Stimulated activated CD4-positive, alpha-beta T cell treated with anti-CD3 and anti-CD28 coated beads, Interleukin-4, amount 100 ng/mL, for 24 hours (primary cell): Measurements from ENCODE around the gene ZDHHC7.
"Not testable (repeated sequence)": the region's sequence is repeated elsewhere in the genome, so short reads cannot be mapped to it uniquely, and the experiment has no call there.

ENCODE experiments used
- DNase-seq: peaks from one replicate; pipeline ENCODE4 v3.0.0-alpha.2; 2020

The ZDHHC7 gene

GRCh38 chr16:84960942-84961341 is 50.4 kb downstream of the ZDHHC7 start:
- no peak for DNase-seq

GRCh38 chr16:84959784-84960417 is 51.4 kb downstream of the ZDHHC7 start:
- no peak for DNase-seq

- no peak for DNase-seq
These were observed 52.2 kb downstream of the ZDHHC7 start for GRCh38 chr16:84959045-84959576.

GRCh38 chr16:84957792-84958191 is 53.5 kb downstream of the ZDHHC7 start:
- DNase-seq = no peak

- no peak for DNase-seq
These were observed 54.1 kb downstream of the ZDHHC7 start for GRCh38 chr16:84957192-84957591.

GRCh38 chr16:84955427-84955826 is 55.9 kb downstream of the ZDHHC7 start:
- no peak for DNase-seq

- no peak for DNase-seq
These were observed 58.1 kb downstream of the ZDHHC7 start for GRCh38 chr16:84953190-84953746.

- DNase-seq = peak; percentile 78
These were observed 58.8 kb downstream of the ZDHHC7 start for GRCh38 chr16:84952335-84953189.

GRCh38 chr16:84950906-84951305 is 60.4 kb downstream of the ZDHHC7 start:
- peak; percentile 24 for DNase-seq

- no peak for DNase-seq
These were observed 61.4 kb downstream of the ZDHHC7 start for GRCh38 chr16:84949772-84950436.

GRCh38 chr16:84948851-84949610 is 62.3 kb downstream of the ZDHHC7 start:
- no peak for DNase-seq

- DNase-seq = no peak
These were observed 63.1 kb downstream of the ZDHHC7 start for GRCh38 chr16:84947996-84948850.

- DNase-seq = no peak
These were observed 64.3 kb downstream of the ZDHHC7 start for GRCh38 chr16:84947022-84947421.

- no peak for DNase-seq
These were observed 67.7 kb downstream of the ZDHHC7 start for GRCh38 chr16:84943620-84944019.

GRCh38 chr16:84942786-84943185 is 68.5 kb downstream of the ZDHHC7 start:
- no peak for DNase-seq

GRCh38 chr16:84941921-84942320 is 69.4 kb downstream of the ZDHHC7 start:
- no peak for DNase-seq

GRCh38 chr16:84940670-84941551 is 70.4 kb downstream of the ZDHHC7 start:
- no peak for DNase-seq

GRCh38 chr16:84938616-84939015 is 72.7 kb downstream of the ZDHHC7 start:
- not testable (repeated sequence) for DNase-seq

GRCh38 chr16:84937196-84938005 is 73.9 kb downstream of the ZDHHC7 start:
- no peak for DNase-seq
